KMS-11 (cell line): ENCODE results near the gene NUP210L.
"Not testable (repeated sequence)": the region's sequence is repeated elsewhere in the genome, so short reads cannot be mapped to it uniquely, and the experiment has no call there.

Experiments used
- H2AFZ ChIP-seq: fragments of 200-600 bp; sonication (generic); 2 replicates; pipeline ENCODE4 v1.6.1; 2016; ENCODE audit warnings: antibody characterized with exemption, mixed run types, low read depth
- H3K27ac ChIP-seq: fragments of 200-600 bp; sonication (generic); 2 replicates; pipeline ENCODE4 v1.6.1; 2016; ENCODE audit warnings: mild to moderate bottlenecking, mixed run types
- H3K27me3 ChIP-seq: fragments of 200-600 bp; sonication (generic); 2 replicates; pipeline ENCODE4 v1.6.1; 2017; ENCODE audit warnings: mild to moderate bottlenecking, low read depth, mixed run types, moderate library complexity; ENCODE audit not compliant: insufficient read depth
- H3K36me3 ChIP-seq: fragments of 200-600 bp; sonication (generic); 2 replicates; pipeline ENCODE4 v1.6.1; 2017; ENCODE audit warnings: mild to moderate bottlenecking, mixed run types; ENCODE audit not compliant: insufficient read depth
- H3K4me1 ChIP-seq: fragments of 200-600 bp; sonication (generic); 2 replicates; pipeline ENCODE4 v1.6.1; 2016; ENCODE audit warnings: mild to moderate bottlenecking, low read depth, mixed run types; ENCODE audit not compliant: poor library complexity, severe bottlenecking
- H3K4me2 ChIP-seq: fragments of 200-600 bp; sonication (generic); 2 replicates; pipeline ENCODE4 v1.7.0; 2016; ENCODE audit warnings: mild to moderate bottlenecking, mixed run types
- H3K4me3 ChIP-seq: fragments of 200-600 bp; sonication (generic); IDR thresholded peaks from 2 replicates; pipeline ENCODE4 v1.6.1; 2017; ENCODE audit warnings: low read depth, low read length, mixed read lengths; ENCODE audit not compliant: insufficient read depth
- H3K79me2 ChIP-seq: fragments of 200-600 bp; sonication (generic); 2 replicates; pipeline ENCODE4 v1.6.1; 2016; ENCODE audit warnings: low read depth, mixed run types; ENCODE audit not compliant: insufficient read depth
- H3K9ac ChIP-seq: fragments of 200-600 bp; sonication (generic); 2 replicates; pipeline ENCODE4 v1.6.1; 2016; ENCODE audit warnings: mild to moderate bottlenecking, mixed run types
- H4K20me1 ChIP-seq: fragments of 200-600 bp; sonication (generic); 2 replicates; pipeline ENCODE4 v1.6.1; 2016; ENCODE audit warnings: mild to moderate bottlenecking, mixed run types; ENCODE audit not compliant: insufficient read depth
- CTCF ChIP-seq: fragments of 200-600 bp; sonication (generic); conservative IDR thresholded peaks from 2 replicates; pipeline ENCODE4 v1.6.1; 2017; ENCODE audit warnings: low read depth, mild to moderate bottlenecking, antibody characterized with exemption, low read length, moderate library complexity, mixed read lengths

NUP210L gene

GRCh38 chr1:154081386-154082126 is 73.3 kb downstream of the NUP210L start:
- H3K79me2 ChIP-seq = no peaks in the 10 kb centered on the region
- no peaks in the 10 kb centered on the region for H3K27me3 ChIP-seq
- H3K36me3 ChIP-seq = no peaks in the 10 kb centered on the region
- H3K4me3 ChIP-seq = no peak overlapping the region
- no peak overlapping the region for H3K9ac ChIP-seq
- H4K20me1 ChIP-seq = no peaks in the 10 kb centered on the region
- H3K4me2 ChIP-seq = no peak overlapping the region
- no peak overlapping the region for H3K27ac ChIP-seq
- no peaks in the 10 kb centered on the region for H3K4me1 ChIP-seq
- TF ChIP-seq CTCF = no peak
- H2AFZ ChIP-seq = no peak overlapping the region

- Histone ChIP-seq H3K79me2 (no peaks in the 10 kb centered on the region), H3K4me3 (no peak overlapping the region), H3K36me3 (no peaks in the 10 kb centered on the region), H3K4me1 (no peaks in the 10 kb centered on the region), H3K27me3 (no peaks in the 10 kb centered on the region), H3K27ac (no peak overlapping the region), H2AFZ (no peak overlapping the region), H4K20me1 (no peaks in the 10 kb centered on the region), H3K9ac (no peak overlapping the region), H3K4me2 (no peak overlapping the region)
- TF ChIP-seq CTCF = no peak
Observed at GRCh38 chr1:154076413-154076812, 78.5 kb downstream of the NUP210L start.

GRCh38 chr1:154075746-154076145 is 79.1 kb downstream of the NUP210L start:
- H2AFZ ChIP-seq = no peak overlapping the region
- H3K27ac ChIP-seq = no peak overlapping the region
- TF ChIP-seq CTCF = no peak
- no peak overlapping the region for H3K9ac ChIP-seq
- no peaks in the 10 kb centered on the region for H3K36me3 ChIP-seq
- no peaks in the 10 kb centered on the region for H4K20me1 ChIP-seq
- no peak overlapping the region for H3K4me2 ChIP-seq
- H3K27me3 ChIP-seq = no peaks in the 10 kb centered on the region
- H3K4me3 ChIP-seq = no peak overlapping the region
- H3K4me1 ChIP-seq = no peaks in the 10 kb centered on the region
- H3K79me2 ChIP-seq = no peaks in the 10 kb centered on the region

GRCh38 chr1:154062309-154062708 is 92.6 kb downstream of the NUP210L start:
- Histone ChIP-seq H3K4me1 (no peaks in the 10 kb centered on the region), H3K79me2 (no peaks in the 10 kb centered on the region), H3K9ac (no peak overlapping the region), H3K27ac (no peak overlapping the region), H2AFZ (no peak overlapping the region), H3K4me3 (no peak overlapping the region), H4K20me1 (no peaks in the 10 kb centered on the region), H3K36me3 (no peaks in the 10 kb centered on the region), H3K4me2 (no peak overlapping the region), H3K27me3 (no peaks in the 10 kb centered on the region)
- no peak for TF ChIP-seq CTCF

GRCh38 chr1:154047436-154047835 is 107.4 kb downstream of the NUP210L start:
- H3K9ac ChIP-seq, H3K4me2 ChIP-seq, H3K27ac ChIP-seq, H3K4me1 ChIP-seq, H3K79me2 ChIP-seq, H4K20me1 ChIP-seq, H3K27me3 ChIP-seq, H2AFZ ChIP-seq, H3K36me3 ChIP-seq: not testable (repeated sequence)
- H3K4me3 ChIP-seq = peak overlapping the region; percentile 8

- H3K79me2 ChIP-seq, H4K20me1 ChIP-seq, H2AFZ ChIP-seq: not testable (repeated sequence)
Observed at GRCh38 chr1:154033697-154034096, 121.2 kb downstream of the NUP210L start.

More at GRCh38 chr1:154033697-154034096, 121.2 kb downstream of the NUP210L start:
- H3K36me3 ChIP-seq, H3K4me3 ChIP-seq, H3K4me2 ChIP-seq, H3K4me1 ChIP-seq, H3K9ac ChIP-seq, H3K27ac ChIP-seq, H3K27me3 ChIP-seq: not testable (repeated sequence)
